ENCODE measurements around the gene C20orf202.
"Not testable (repeated sequence)": the region's sequence is repeated elsewhere in the genome, so short reads cannot be mapped to it uniquely, and the experiment has no call there.

Gene C20orf202

GRCh38 chr20:1247689-1248088 lies 44.4 kb downstream of the C20orf202 start:
- H3K36me3 ChIP-seq (ENCODE audit: insufficient read depth, low read length), result no peaks in the 10 kb centered on the region
- H3K27me3 ChIP-seq (ENCODE audit: insufficient read depth, low read length), result no peaks in the 10 kb centered on the region
- no peak overlapping the region for H2AFZ ChIP-seq (ENCODE audit: low read length)
- no peaks in the 10 kb centered on the region for H3K79me2 ChIP-seq (ENCODE audit: insufficient read depth, low read length)
- no peak overlapping the region for H3K4me3 ChIP-seq (ENCODE audit: low read depth, low read length, poor library complexity, severe bottlenecking)
- TF ChIP-seq, protein P1, sequence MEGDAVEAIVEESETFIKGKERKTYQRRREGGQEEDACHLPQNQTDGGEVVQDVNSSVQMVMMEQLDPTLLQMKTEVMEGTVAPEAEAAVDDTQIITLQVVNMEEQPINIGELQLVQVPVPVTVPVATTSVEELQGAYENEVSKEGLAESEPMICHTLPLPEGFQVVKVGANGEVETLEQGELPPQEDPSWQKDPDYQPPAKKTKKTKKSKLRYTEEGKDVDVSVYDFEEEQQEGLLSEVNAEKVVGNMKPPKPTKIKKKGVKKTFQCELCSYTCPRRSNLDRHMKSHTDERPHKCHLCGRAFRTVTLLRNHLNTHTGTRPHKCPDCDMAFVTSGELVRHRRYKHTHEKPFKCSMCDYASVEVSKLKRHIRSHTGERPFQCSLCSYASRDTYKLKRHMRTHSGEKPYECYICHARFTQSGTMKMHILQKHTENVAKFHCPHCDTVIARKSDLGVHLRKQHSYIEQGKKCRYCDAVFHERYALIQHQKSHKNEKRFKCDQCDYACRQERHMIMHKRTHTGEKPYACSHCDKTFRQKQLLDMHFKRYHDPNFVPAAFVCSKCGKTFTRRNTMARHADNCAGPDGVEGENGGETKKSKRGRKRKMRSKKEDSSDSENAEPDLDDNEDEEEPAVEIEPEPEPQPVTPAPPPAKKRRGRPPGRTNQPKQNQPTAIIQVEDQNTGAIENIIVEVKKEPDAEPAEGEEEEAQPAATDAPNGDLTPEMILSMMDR (IDR thresholded peaks at IDR 0.05; ENCODE audit: low read length), result no peak
- TF ChIP-seq EZH2 (IDR thresholded peaks at IDR 0.05; ENCODE audit: borderline replicate concordance, low read length), result no peak
- no peak overlapping the region for H3K9ac ChIP-seq (ENCODE audit: low read length)
- H3K9me2 ChIP-seq (ENCODE audit: low read depth, low read length), result no peaks in the 10 kb centered on the region
- no peak overlapping the region for H3K27ac ChIP-seq (ENCODE audit: low read depth, low read length, poor library complexity, severe bottlenecking)
- H4K20me1 ChIP-seq (ENCODE audit: insufficient read depth, low read length), result no peaks in the 10 kb centered on the region
- no peaks in the 10 kb centered on the region for H3K4me1 ChIP-seq (ENCODE audit: insufficient read depth, low read length, severe bottlenecking)
- no peaks in the 10 kb centered on the region for H3F3A ChIP-seq (ENCODE audit: insufficient read depth, low read length)
- H3K4me2 ChIP-seq (ENCODE audit: low read length), result no peak overlapping the region
- no peaks in the 10 kb centered on the region for H3K9me3 ChIP-seq (ENCODE audit: low read length)

DNA sequence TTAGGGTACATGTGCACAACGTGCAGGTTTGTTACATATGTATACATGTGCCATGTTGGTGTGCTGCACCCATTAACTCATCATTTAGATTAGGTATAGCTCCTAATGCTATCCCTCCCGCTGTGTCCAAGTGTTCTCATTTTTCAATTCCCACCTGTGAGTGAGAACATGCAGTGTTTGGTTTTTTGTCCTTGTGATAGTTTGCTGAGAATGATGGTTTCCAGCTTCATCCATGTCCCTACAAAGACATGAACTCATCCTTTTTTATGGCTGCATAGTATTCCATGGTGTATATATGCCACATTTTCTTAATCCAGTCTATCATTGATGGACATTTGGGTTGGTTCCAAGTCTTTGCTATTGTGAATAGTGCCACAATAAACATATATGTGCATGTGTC lies 47.0 kb downstream of the C20orf202 start:
- not testable (repeated sequence) for H4K20me1 ChIP-seq (ENCODE audit: insufficient read depth, low read length)

GRCh38 chr20:1252416-1252815 lies 49.2 kb downstream of the C20orf202 start:
- Histone ChIP-seq H3K9me2 (ENCODE audit: low read depth, low read length) (no peaks in the 10 kb centered on the region), H2AFZ (ENCODE audit: low read length) (no peak overlapping the region), H3K27me3 (ENCODE audit: insufficient read depth, low read length) (no peaks in the 10 kb centered on the region), H3F3A (ENCODE audit: insufficient read depth, low read length) (no peaks in the 10 kb centered on the region), H4K20me1 (ENCODE audit: insufficient read depth, low read length) (no peaks in the 10 kb centered on the region), H3K79me2 (ENCODE audit: insufficient read depth, low read length) (no peaks in the 10 kb centered on the region), H3K27ac (ENCODE audit: low read depth, low read length, poor library complexity, severe bottlenecking) (no peak overlapping the region), H3K9me3 (ENCODE audit: low read length) (no peaks in the 10 kb centered on the region), H3K4me1 (ENCODE audit: insufficient read depth, low read length, severe bottlenecking) (no peaks in the 10 kb centered on the region), H3K36me3 (ENCODE audit: insufficient read depth, low read length) (no peaks in the 10 kb centered on the region), H3K4me3 (ENCODE audit: low read depth, low read length, poor library complexity, severe bottlenecking) (no peak overlapping the region), H3K4me2 (ENCODE audit: low read length) (no peak overlapping the region), H3K9ac (ENCODE audit: low read length) (no peak overlapping the region)
- TF ChIP-seq EZH2 (IDR thresholded peaks at IDR 0.05; ENCODE audit: borderline replicate concordance, low read length), result no peak
- TF ChIP-seq, protein P1 (IDR thresholded peaks at IDR 0.05; ENCODE audit: low read length), result no peak

More for the DNA sequence above, 47.0 kb downstream of the C20orf202 start:
- H2AFZ ChIP-seq (ENCODE audit: low read length); H3K9ac ChIP-seq (ENCODE audit: low read length); H3K36me3 ChIP-seq (ENCODE audit: insufficient read depth, low read length); H3K4me2 ChIP-seq (ENCODE audit: low read length); H3K9me2 ChIP-seq (ENCODE audit: low read depth, low read length); H3F3A ChIP-seq (ENCODE audit: insufficient read depth, low read length); H3K4me3 ChIP-seq (ENCODE audit: low read depth, low read length, poor library complexity, severe bottlenecking); H3K27ac ChIP-seq (ENCODE audit: low read depth, low read length, poor library complexity, severe bottlenecking); H3K27me3 ChIP-seq (ENCODE audit: insufficient read depth, low read length); H3K4me1 ChIP-seq (ENCODE audit: insufficient read depth, low read length, severe bottlenecking); H3K79me2 ChIP-seq (ENCODE audit: insufficient read depth, low read length); H3K9me3 ChIP-seq (ENCODE audit: low read length): not testable (repeated sequence)

GRCh38 chr20:1254254-1254653 lies 51.0 kb downstream of the C20orf202 start:
- TF ChIP-seq, protein P1 (IDR thresholded peaks at IDR 0.05; ENCODE audit: low read length), result no peak
- Histone ChIP-seq H3K79me2 (ENCODE audit: insufficient read depth, low read length) (no peaks in the 10 kb centered on the region), H3K36me3 (ENCODE audit: insufficient read depth, low read length) (no peaks in the 10 kb centered on the region), H3K9me3 (ENCODE audit: low read length) (no peaks in the 10 kb centered on the region), H3K4me2 (ENCODE audit: low read length) (no peak overlapping the region), H3K4me3 (ENCODE audit: low read depth, low read length, poor library complexity, severe bottlenecking) (no peak overlapping the region), H3K9me2 (ENCODE audit: low read depth, low read length) (no peaks in the 10 kb centered on the region), H4K20me1 (ENCODE audit: insufficient read depth, low read length) (no peaks in the 10 kb centered on the region), H3K27ac (ENCODE audit: low read depth, low read length, poor library complexity, severe bottlenecking) (no peak overlapping the region), H3K27me3 (ENCODE audit: insufficient read depth, low read length) (no peaks in the 10 kb centered on the region), H2AFZ (ENCODE audit: low read length) (no peak overlapping the region), H3F3A (ENCODE audit: insufficient read depth, low read length) (no peaks in the 10 kb centered on the region), H3K4me1 (ENCODE audit: insufficient read depth, low read length, severe bottlenecking) (no peaks in the 10 kb centered on the region), H3K9ac (ENCODE audit: low read length) (no peak overlapping the region)
